H9 (cell line): Measurements from ENCODE around the gene SIRT7. TPM values are rescaled to one million over a fixed set of nuclear protein-coding genes. Genes with fewer than 3 reads are reported as not detected.

Source experiments
- DNase-seq: peaks from one replicate; pipeline ENCODE4 v3.0.0-alpha.2; 2017
- H2AFZ ChIP-seq: one replicate; pipeline ENCODE4 v1.6.1; 2013; ENCODE audit warnings: mild to moderate bottlenecking, low read length, control low read depth, moderate library complexity
- H2AK5ac ChIP-seq: 2 replicates; pipeline ENCODE4 v1.6.1; 2013; ENCODE audit warnings: low read length, control low read depth, mixed read lengths; ENCODE audit not compliant: insufficient read length
- H2BK120ac ChIP-seq: one replicate; pipeline ENCODE4 v1.6.1; 2013; ENCODE audit warnings: low read depth, mild to moderate bottlenecking, low read length, control low read depth, inconsistent platforms; ENCODE audit not compliant: poor library complexity, severe bottlenecking
- H2BK12ac ChIP-seq: 2 replicates; pipeline ENCODE4 v1.6.1; 2013; ENCODE audit warnings: low read length, control low read depth, mixed read lengths, low read depth; ENCODE audit not compliant: insufficient read length
- H2BK15ac ChIP-seq: 2 replicates; pipeline ENCODE4 v1.6.1; 2013; ENCODE audit warnings: low read depth, low read length, control low read depth
- H2BK20ac ChIP-seq: one replicate; pipeline ENCODE4 v1.6.1; 2013; ENCODE audit warnings: low read depth, mild to moderate bottlenecking, low read length, control low read depth, inconsistent platforms; ENCODE audit not compliant: poor library complexity, severe bottlenecking
- H2BK5ac ChIP-seq: 2 replicates; pipeline ENCODE4 v1.6.1; 2013; ENCODE audit warnings: low read length, control low read depth, mixed read lengths; ENCODE audit not compliant: insufficient read length
- H3K14ac ChIP-seq: 2 replicates; pipeline ENCODE4 v1.6.1; 2013; ENCODE audit warnings: low read length, control low read depth; ENCODE audit not compliant: insufficient read depth
- H3K18ac ChIP-seq: 2 replicates; pipeline ENCODE4 v1.6.1; 2013; ENCODE audit warnings: low read depth, mild to moderate bottlenecking, mixed read lengths, low read length, control low read depth; ENCODE audit not compliant: insufficient read length
- H3K23ac ChIP-seq: 2 replicates; pipeline ENCODE4 v1.6.1; 2013; ENCODE audit warnings: low read length, control low read depth, mixed read lengths, low read depth; ENCODE audit not compliant: insufficient read length
- H3K23me2 ChIP-seq: 2 replicates; pipeline ENCODE4 v1.6.1; 2013; ENCODE audit warnings: low read depth, mild to moderate bottlenecking, mixed read lengths, low read length, control low read depth; ENCODE audit not compliant: insufficient read length, poor library complexity, severe bottlenecking
- H3K27ac ChIP-seq: 2 replicates; pipeline ENCODE4 v1.5.1; 2013; ENCODE audit warnings: low read length, control low read depth, mixed read lengths, low read depth; ENCODE audit not compliant: insufficient read length
- H3K27me3 ChIP-seq: 2 replicates; pipeline ENCODE4 v1.6.1; 2013; ENCODE audit warnings: low read length, control low read depth, inconsistent platforms; ENCODE audit not compliant: insufficient read depth
- H3K4ac ChIP-seq: 2 replicates; pipeline ENCODE4 v1.6.1; 2013; ENCODE audit warnings: low read depth, mild to moderate bottlenecking, control low read depth, inconsistent platforms, low read length, moderate library complexity
- H3K4me1 ChIP-seq: 2 replicates; pipeline ENCODE4 v1.6.1; 2013; ENCODE audit warnings: low read length, control low read depth, inconsistent platforms; ENCODE audit not compliant: insufficient read depth
- H3K4me2 ChIP-seq: 2 replicates; pipeline ENCODE4 v1.6.1; 2013; ENCODE audit warnings: low read length, control low read depth, mixed read lengths; ENCODE audit not compliant: insufficient read length, insufficient read depth
- H3K56ac ChIP-seq: 2 replicates; pipeline ENCODE4 v1.6.1; 2013; ENCODE audit warnings: low read depth, mild to moderate bottlenecking, mixed read lengths, low read length, control low read depth; ENCODE audit not compliant: insufficient read length
- H3K79me1 ChIP-seq: 2 replicates; pipeline ENCODE4 v1.6.1; 2013; ENCODE audit warnings: low read depth, mild to moderate bottlenecking, moderate library complexity, low read length, control low read depth, inconsistent platforms; ENCODE audit not compliant: insufficient read depth, poor library complexity, severe bottlenecking
- H3K79me2 ChIP-seq: 2 replicates; pipeline ENCODE4 v1.6.1; 2013; ENCODE audit warnings: low read length, control low read depth, inconsistent platforms; ENCODE audit not compliant: insufficient read depth
- H3K9ac ChIP-seq: 2 replicates; pipeline ENCODE4 v1.6.1; 2013; ENCODE audit warnings: low read length, control low read depth, mixed read lengths; ENCODE audit not compliant: insufficient read length; ENCODE audit errors: extremely low read depth
- H3K9me3 ChIP-seq: one replicate; pipeline ENCODE4 v1.6.1; 2013; ENCODE audit warnings: low read depth, low read length, inconsistent platforms; ENCODE audit not compliant: control insufficient read depth
- H3T11ph ChIP-seq: one replicate; pipeline ENCODE4 v1.6.1; 2013; ENCODE audit warnings: mild to moderate bottlenecking, low read length, control low read depth, inconsistent platforms
- H4K20me1 ChIP-seq: one replicate; pipeline ENCODE4 v1.6.1; 2013; ENCODE audit not compliant: control insufficient read depth, insufficient read length, insufficient read depth
- H4K5ac ChIP-seq: 2 replicates; pipeline ENCODE4 v1.6.1; 2013; ENCODE audit warnings: low read depth, mild to moderate bottlenecking, mixed read lengths, low read length, control low read depth; ENCODE audit not compliant: insufficient read length
- H4K8ac ChIP-seq: replicated peaks from 2 replicates; pipeline ENCODE4 v1.6.1; 2013; ENCODE audit warnings: low read length, control low read depth, mixed read lengths, low read depth; ENCODE audit not compliant: insufficient read length
- H4K91ac ChIP-seq: 2 replicates; pipeline ENCODE4 v1.6.1; 2013; ENCODE audit warnings: low read depth, mild to moderate bottlenecking, moderate library complexity, mixed read lengths, low read length, control low read depth; ENCODE audit not compliant: insufficient read length
- H3K27ac Mint-ChIP-seq, 3 experiments: 2 replicates in 2 of 3; 3 replicates in 1 of 3; pipeline ENCODE4 v1.8.0; 2020 to 2021; ENCODE audit warnings: mixed read lengths in 3 of 3, mild to moderate bottlenecking in 1 of 3, moderate library complexity in 1 of 3
- H3K27me3 Mint-ChIP-seq: 2 replicates; pipeline ENCODE4 v1.8.0; 2021; ENCODE audit warnings: low read depth, mild to moderate bottlenecking, moderate library complexity, mixed read lengths
- H3K36me3 Mint-ChIP-seq, 3 experiments: 2 replicates in 2 of 3; 3 replicates in 1 of 3; pipeline ENCODE4 v1.8.0; 2020 to 2021; ENCODE audit warnings: low read depth in 3 of 3, mixed read lengths in 3 of 3; ENCODE audit not compliant: insufficient read depth in 1 of 3
- H3K4me1 Mint-ChIP-seq, 2 experiments: 2 replicates each; pipeline ENCODE4 v1.8.0; 2020; ENCODE audit warnings: mixed read lengths in 2 of 2
- H3K4me3 Mint-ChIP-seq, 2 experiments: 2 replicates in 1 of 2; 3 replicates in 1 of 2; pipeline ENCODE4 v1.8.0; 2020 to 2021; ENCODE audit warnings: mild to moderate bottlenecking in 2 of 2, mixed read lengths in 2 of 2, moderate library complexity in 1 of 2
- H3K9me3 Mint-ChIP-seq, 2 experiments: 2 replicates in 1 of 2; 3 replicates in 1 of 2; pipeline ENCODE4 v1.8.0; 2020; ENCODE audit warnings: mild to moderate bottlenecking in 2 of 2, mixed read lengths in 2 of 2, moderate library complexity in 1 of 2
- CTCF ChIP-seq: fragments of 200-600 bp; sonication (generic); conservative IDR thresholded peaks from 3 replicates; pipeline ENCODE4 v1.8.0; 2021; ENCODE audit warnings: antibody characterized with exemption, mild to moderate bottlenecking
- WGBS: extraction: QIAGEN DNeasy Blood & Tissue Kit; methylation state at CpG from one replicate; pipeline ENCODE4 v1.1.7; 2013; ENCODE audit warnings: missing lambda C conversion rate, low lambda C conversion rate, mixed read lengths; ENCODE audit not compliant: insufficient read length; ENCODE audit errors: extremely low coverage; 5-methylcytosine and 5-hydroxymethylcytosine counted together
- total RNA-seq: library from RNA; stranded (reverse); gene quantifications from 2 replicates; pipeline ENCODE4 v1.2.1, GENCODE V29; 2021

SIRT7 gene
- total RNA-seq, 1 experiment from 2014 or later = 29.7 TPM

GRCh38 chr17:81955058-81955681, 37.2 kb upstream of the SIRT7 start:
- peaks cover 0 to 4% of the 10 kb centered on the region in 2 experiments; a peak in 1 of 5 replicates for H3K9me3 Mint-ChIP-seq
- no peak overlapping the region for H2AK5ac ChIP-seq
- H3K9ac ChIP-seq = no peak overlapping the region
- H3K27ac Mint-ChIP-seq = no peak overlapping the region
- TF ChIP-seq CTCF = no peak
- no peak overlapping the region for H2BK15ac ChIP-seq
- H3K27ac ChIP-seq = no peak overlapping the region
- H4K91ac ChIP-seq = no peak overlapping the region
- H3K18ac ChIP-seq = no peak overlapping the region
- H4K20me1 ChIP-seq = no peaks in the 10 kb centered on the region
- no peak overlapping the region for H3T11ph ChIP-seq
- H3K4me3 Mint-ChIP-seq = no peak overlapping the region; a peak in 2 of 5 replicates
- no peak overlapping the region for H3K23ac ChIP-seq
- peaks cover 65% of the 10 kb centered on the region for H3K27me3 Mint-ChIP-seq
- no peak overlapping the region for H3K14ac ChIP-seq
- no peak overlapping the region for H3K4me2 ChIP-seq
- no peak overlapping the region for H4K8ac ChIP-seq
- DNase-seq = no peak
- no peak overlapping the region for H2BK20ac ChIP-seq
- H3K23me2 ChIP-seq = peaks cover 1% of the 10 kb centered on the region
- H3K79me1 ChIP-seq = no peaks in the 10 kb centered on the region
- no peaks in the 10 kb centered on the region; a peak in 1 of 7 replicates for H3K36me3 Mint-ChIP-seq
- no peaks in the 10 kb centered on the region for H3K4me1 ChIP-seq
- no peak overlapping the region for H2BK12ac ChIP-seq
- H2BK120ac ChIP-seq = no peak overlapping the region
- H2BK5ac ChIP-seq = no peak overlapping the region
- H4K5ac ChIP-seq = no peak overlapping the region
- no peaks in the 10 kb centered on the region for H3K9me3 ChIP-seq
- no CpG with 5 or more reads among the region's 26 CpGs for WGBS
- H2AFZ ChIP-seq = no peak overlapping the region
- H3K4me1 Mint-ChIP-seq = peaks cover 0 to 8% of the 10 kb centered on the region in 2 experiments; a peak in 1 of 4 replicates
- H3K79me2 ChIP-seq = no peaks in the 10 kb centered on the region
- peaks cover 19% of the 10 kb centered on the region; the same call in 1 of the 2 replicates for H3K27me3 ChIP-seq
- H3K4ac ChIP-seq = no peak overlapping the region
- H3K56ac ChIP-seq = no peak overlapping the region
